DND-41 (cell line): ENCODE results near the gene C14orf180.
A peak's percentile ranks its signal among the peaks of the same experiment; 100 is the strongest.

Experiments used
- ATAC-seq: fragments of 200-7000 bp; cut with Tn5 transposase; 3 replicates; pipeline ENCODE4 v1.9.1; 2021; ENCODE audit warnings: low read depth; ENCODE audit not compliant: insufficient read depth
- DNase-seq: peaks from one replicate; pipeline ENCODE4 v3.0.0-alpha.2; 2020
- H2AFZ ChIP-seq: 2 replicates; pipeline ENCODE4 v1.6.0; 2012; ENCODE audit warnings: low read depth, low read length
- H3K27ac ChIP-seq: 2 replicates; pipeline ENCODE4 v1.5.1; 2012; ENCODE audit warnings: low read length, inconsistent platforms
- H3K27me3 ChIP-seq: fragments of 200-600 bp; sonication (generic); 2 replicates; pipeline ENCODE4 v1.6.0; 2012; ENCODE audit warnings: low read length, mild to moderate bottlenecking, inconsistent platforms; ENCODE audit not compliant: insufficient read depth, poor library complexity
- H3K36me3 ChIP-seq: 2 replicates; pipeline ENCODE4 v1.5.1; 2012; ENCODE audit warnings: low read length, inconsistent platforms; ENCODE audit not compliant: insufficient read depth
- H3K4me1 ChIP-seq: 2 replicates; pipeline ENCODE4 v1.5.1; 2012; ENCODE audit warnings: mild to moderate bottlenecking, low read length; ENCODE audit not compliant: insufficient read depth
- H3K4me2 ChIP-seq: 2 replicates; pipeline ENCODE4 v1.6.0; 2012; ENCODE audit warnings: mild to moderate bottlenecking, moderate library complexity, low read length, inconsistent platforms; ENCODE audit not compliant: insufficient read depth
- H3K4me3 ChIP-seq, 2 experiments: fragments of 200-600 bp in 1 of 2; shearing (Covaris generic) in 1 of 2; 2 replicates each; pipeline ENCODE4 v1.5.1; 2012 to 2016; ENCODE audit warnings: inconsistent platforms in 2 of 2, low read length in 2 of 2, mild to moderate bottlenecking in 2 of 2, low read depth in 1 of 2, moderate library complexity in 1 of 2
- H3K79me2 ChIP-seq: 2 replicates; pipeline ENCODE4 v1.6.0; 2012; ENCODE audit warnings: low read length, inconsistent platforms; ENCODE audit not compliant: insufficient read depth
- H3K9ac ChIP-seq: 2 replicates; pipeline ENCODE4 v1.6.0; 2012; ENCODE audit warnings: low read depth, mild to moderate bottlenecking, inconsistent platforms, low read length, moderate library complexity
- H3K9me3 ChIP-seq: 2 replicates; pipeline ENCODE4 v1.5.1; 2012; ENCODE audit warnings: low read length, moderate library complexity, mild to moderate bottlenecking, inconsistent platforms; ENCODE audit not compliant: insufficient read depth, severe bottlenecking
- H4K20me1 ChIP-seq: 2 replicates; pipeline ENCODE4 v1.6.0; 2012; ENCODE audit warnings: low read length; ENCODE audit not compliant: insufficient read depth
- CTCF ChIP-seq: IDR thresholded peaks from 2 replicates; pipeline ENCODE4 v1.5.1; 2012; ENCODE audit warnings: borderline replicate concordance, low read length, moderate library complexity, mild to moderate bottlenecking; ENCODE audit not compliant: poor library complexity, severe bottlenecking; ENCODE audit errors: extremely low read depth
- EZH2 ChIP-seq: IDR thresholded peaks from 3 replicates; pipeline ENCODE4 v1.6.1; 2012; ENCODE audit warnings: borderline replicate concordance, low read depth, mild to moderate bottlenecking, moderate library complexity, low read length, inconsistent platforms; ENCODE audit not compliant: severe bottlenecking

The C14orf180 gene

GRCh38 chr14:104562606-104563005, 17.0 kb upstream of the C14orf180 start:
- no peaks in the 10 kb centered on the region for H3K4me1 ChIP-seq
- ATAC-seq, result no peak

GRCh38 chr14:104563191-104563741, 16.3 kb upstream of the C14orf180 start:
- Histone ChIP-seq H3K79me2 (no peaks in the 10 kb centered on the region), H3K4me1 (no peaks in the 10 kb centered on the region), H3K9ac (no peak overlapping the region), H3K36me3 (no peaks in the 10 kb centered on the region), H2AFZ (no peak overlapping the region), H3K4me3 (no peak overlapping the region), H3K9me3 (no peaks in the 10 kb centered on the region), H4K20me1 (peaks cover 20% of the 10 kb centered on the region), H3K27me3 (peaks cover 12% of the 10 kb centered on the region), H3K4me2 (no peak overlapping the region), H3K27ac (no peak overlapping the region)
- TF ChIP-seq EZH2, result no peak
- no peak for DNase-seq
- ATAC-seq, result no peak; the same call in 2 of the 3 replicates

More at GRCh38 chr14:104562606-104563005, 17.0 kb upstream of the C14orf180 start:
- no peak overlapping the region for H3K9ac ChIP-seq
- H4K20me1 ChIP-seq, result peaks cover 24% of the 10 kb centered on the region
- DNase-seq, result no peak
- no peak for TF ChIP-seq EZH2
- no peak for TF ChIP-seq CTCF
- H2AFZ ChIP-seq, result no peak overlapping the region
- no peaks in the 10 kb centered on the region for H3K9me3 ChIP-seq
- no peak overlapping the region for H3K4me3 ChIP-seq
- H3K27ac ChIP-seq, result no peak overlapping the region
- no peak overlapping the region for H3K4me2 ChIP-seq
- peaks cover 16% of the 10 kb centered on the region for H3K27me3 ChIP-seq
- H3K79me2 ChIP-seq, result no peaks in the 10 kb centered on the region
- H3K36me3 ChIP-seq, result no peaks in the 10 kb centered on the region

- Histone ChIP-seq H3K9me3 (no peaks in the 10 kb centered on the region), H3K9ac (no peak overlapping the region), H3K4me1 (no peaks in the 10 kb centered on the region), H3K27me3 (peaks cover 12% of the 10 kb centered on the region), H3K27ac (no peak overlapping the region), H2AFZ (no peak overlapping the region), H3K36me3 (no peaks in the 10 kb centered on the region), H4K20me1 (peaks cover 20% of the 10 kb centered on the region), H3K79me2 (no peaks in the 10 kb centered on the region), H3K4me2 (no peak overlapping the region), H3K4me3 (no peak overlapping the region)
- ATAC-seq (peak; percentile 68), DNase-seq (peak; percentile 51)
- TF ChIP-seq EZH2, result no peak
- TF ChIP-seq CTCF, result peak; percentile 72
Observed at GRCh38 chr14:104563742-104564615, 15.6 kb upstream of the C14orf180 start.
